Muscle of leg (tissue), 11 donors: ENCODE measurements around the gene GATA5. TPM values are rescaled to one million over a fixed set of nuclear protein-coding genes. Genes with fewer than 3 reads are reported as not detected.

Experiments
- DNase-seq: peaks from one replicate; pipeline ENCODE4 v3.0.0; 2013
- H3K27ac ChIP-seq: one replicate; pipeline ENCODE4 v1.5.1; 2013; ENCODE audit warnings: mild to moderate bottlenecking, low read length, control low read depth
- H3K27me3 ChIP-seq: one replicate; pipeline ENCODE4 v1.6.1; 2013; ENCODE audit warnings: low read length; ENCODE audit not compliant: control insufficient read depth, insufficient read depth
- H3K36me3 ChIP-seq: one replicate; pipeline ENCODE4 v1.6.1; 2013; ENCODE audit warnings: low read length; ENCODE audit not compliant: control insufficient read depth, insufficient read depth
- H3K4me1 ChIP-seq: one replicate; pipeline ENCODE4 v1.6.1; 2013; ENCODE audit warnings: low read length; ENCODE audit not compliant: control insufficient read depth, insufficient read depth
- H3K4me3 ChIP-seq: one replicate; pipeline ENCODE4 v1.5.1; 2013; ENCODE audit warnings: low read length, control low read depth
- H3K9me3 ChIP-seq: replicated peaks from 2 replicates; pipeline ENCODE4 v1.6.1; 2013; ENCODE audit warnings: low read depth, low read length; ENCODE audit not compliant: control insufficient read depth
- WGBS: methylation state at CpG from one replicate; pipeline ENCODE4 v1.1.5; 2013; ENCODE audit warnings: missing lambda C conversion rate; ENCODE audit not compliant: insufficient coverage; 5-methylcytosine and 5-hydroxymethylcytosine counted together
- polyA plus RNA-seq, 8 donors: library from polyadenylated mRNA; unstranded; fragments of 120-200 nt; gene quantifications; one replicate each; pipeline versions ENCODE4 v1.2.1 to v1.2.3, GENCODE V29; 2013; ENCODE audit warnings: inconsistent platforms in 1 of 8, low replicate concordance in 1 of 8; ENCODE audit not compliant: insufficient read length in 8 of 8, insufficient read depth in 1 of 8
- total RNA-seq: library from RNA; stranded (reverse); fragments of 120-200 nt; gene quantifications from one replicate; pipeline ENCODE4 v1.2.4, GENCODE V29; 2013

GATA5 gene
- total and polyA plus RNA-seq, 9 donors: 0.06 to 2.5 (median 0.08) TPM; not detected in 4

GRCh38 chr20:62425281-62426058 lies 50.3 kb downstream of the GATA5 start:
- no peak for DNase-seq
- WGBS: 81% methylated on average over 19 of the region's 21 CpGs
- no peak overlapping the region for H3K4me3 ChIP-seq
- H3K4me1 ChIP-seq: peaks cover 13% of the 10 kb centered on the region
- H3K9me3 ChIP-seq: no peaks in the 10 kb centered on the region
- H3K27ac ChIP-seq: no peak overlapping the region
- peaks cover 28% of the 10 kb centered on the region for H3K27me3 ChIP-seq
- H3K36me3 ChIP-seq: no peaks in the 10 kb centered on the region

GRCh38 chr20:62424249-62425107 lies 51.3 kb downstream of the GATA5 start:
- peaks cover 13% of the 10 kb centered on the region for H3K4me1 ChIP-seq
- 49% methylated on average over 18 of the region's 23 CpGs for WGBS
- H3K36me3 ChIP-seq: no peaks in the 10 kb centered on the region
- H3K9me3 ChIP-seq: no peaks in the 10 kb centered on the region
- H3K27ac ChIP-seq: no peak overlapping the region
- peaks cover 26% of the 10 kb centered on the region for H3K27me3 ChIP-seq
- DNase-seq: no peak
- H3K4me3 ChIP-seq: no peak overlapping the region

GRCh38 chr20:62423326-62423706 lies 52.5 kb downstream of the GATA5 start:
- WGBS: 28% methylated on average over 5 of the region's 10 CpGs
- H3K27ac ChIP-seq: no peak overlapping the region
- peaks cover 19% of the 10 kb centered on the region for H3K27me3 ChIP-seq

GRCh38 chr20:62422636-62423325 lies 53.0 kb downstream of the GATA5 start:
- 87% methylated on average over 20 of the region's 20 CpGs for WGBS
- Histone ChIP-seq H3K4me1 (peaks cover 4% of the 10 kb centered on the region), H3K36me3 (no peaks in the 10 kb centered on the region), H3K27me3 (peaks cover 19% of the 10 kb centered on the region), H3K27ac (no peak overlapping the region), H3K4me3 (no peak overlapping the region), H3K9me3 (no peaks in the 10 kb centered on the region)
- no peak for DNase-seq

More at GRCh38 chr20:62423326-62423706, 52.5 kb downstream of the GATA5 start:
- Histone ChIP-seq H3K9me3 (no peaks in the 10 kb centered on the region), H3K36me3 (no peaks in the 10 kb centered on the region), H3K4me3 (no peak overlapping the region), H3K4me1 (peaks cover 9% of the 10 kb centered on the region)
- no peak for DNase-seq

GRCh38 chr20:62421716-62421990 lies 54.1 kb downstream of the GATA5 start:
- Histone ChIP-seq H3K4me1 (peaks cover 3% of the 10 kb centered on the region), H3K36me3 (no peaks in the 10 kb centered on the region), H3K27ac (no peak overlapping the region), H3K27me3 (peaks cover 19% of the 10 kb centered on the region), H3K9me3 (no peaks in the 10 kb centered on the region), H3K4me3 (no peak overlapping the region)
- WGBS: 93% methylated on average over 6 of the region's 6 CpGs
- DNase-seq: no peak

GRCh38 chr20:62420846-62421715 lies 54.7 kb downstream of the GATA5 start:
- no peak for DNase-seq
- H3K27ac ChIP-seq: no peak overlapping the region
- H3K4me3 ChIP-seq: no peak overlapping the region
- H3K9me3 ChIP-seq: no peaks in the 10 kb centered on the region
- no peaks in the 10 kb centered on the region for H3K36me3 ChIP-seq
- WGBS: 82% methylated on average over 21 of the region's 24 CpGs
- peaks cover 21% of the 10 kb centered on the region for H3K27me3 ChIP-seq
- H3K4me1 ChIP-seq: peaks cover 3% of the 10 kb centered on the region

GRCh38 chr20:62419759-62420158 lies 56.0 kb downstream of the GATA5 start:
- no peak for DNase-seq
- Histone ChIP-seq H3K27me3 (peaks cover 21% of the 10 kb centered on the region), H3K4me1 (peaks cover 3% of the 10 kb centered on the region), H3K4me3 (no peak overlapping the region), H3K9me3 (no peaks in the 10 kb centered on the region), H3K36me3 (no peaks in the 10 kb centered on the region), H3K27ac (no peak overlapping the region)
- 87% methylated on average over 9 of the region's 9 CpGs for WGBS

GRCh38 chr20:62418709-62419487 lies 56.9 kb downstream of the GATA5 start:
- H3K27me3 ChIP-seq: peaks cover 16% of the 10 kb centered on the region
- H3K4me1 ChIP-seq: peaks cover 5% of the 10 kb centered on the region
- H3K27ac ChIP-seq: no peak overlapping the region
- no peak for DNase-seq
- H3K9me3 ChIP-seq: no peaks in the 10 kb centered on the region
- WGBS: 74% methylated on average over 17 of the region's 19 CpGs
- H3K4me3 ChIP-seq: no peak overlapping the region
- H3K36me3 ChIP-seq: no peaks in the 10 kb centered on the region
